OCI-LY7 (cell line): ENCODE data around the gene DZANK1. TPM values are rescaled to one million over a fixed set of nuclear protein-coding genes. Genes with fewer than 3 reads are reported as not detected.

Source experiments
- BruUV-seq: library from RNA; stranded (reverse); fragments of 400-500 nt; replicated peaks from 2 replicates; lab custom pipeline; 2021; lab: Mats Ljungman, UMichigan
- CTCF ChIA-PET: fragments of 300-600 bp; sonication (Branson Sonifier 250); formaldehyde crosslinking; loops from one replicate; lab custom pipeline; 2022; ENCODE audit warnings: antibody characterized with exemption; ENCODE audit not compliant: unreplicated experiment; lab: Charles Lee
- POLR2A ChIA-PET: fragments of 300-600 bp; sonication (Branson Sonifier 250); formaldehyde crosslinking; loops from one replicate; lab custom pipeline; 2022; ENCODE audit warnings: antibody characterized with exemption; lab: Charles Lee
- DNase-seq: peaks from one replicate; pipeline ENCODE4 v3.0.0-alpha.2; 2015; ENCODE audit warnings: low spot score
- H2AFZ ChIP-seq: fragments of 200-600 bp; sonication (generic), shearing (Covaris generic); 2 replicates; pipeline ENCODE4 v1.6.1; 2014; ENCODE audit warnings: mild to moderate bottlenecking, antibody characterized with exemption, low read length, moderate library complexity
- H3K27ac ChIP-seq: fragments of 200-600 bp; sonication (generic); 2 replicates; pipeline ENCODE4 v1.5.1; 2014; ENCODE audit warnings: mixed run types, low read depth, mild to moderate bottlenecking, moderate library complexity, low read length, inconsistent platforms; ENCODE audit not compliant: poor library complexity, severe bottlenecking
- H3K36me3 ChIP-seq: fragments of 200-600 bp; sonication (generic); 2 replicates; pipeline ENCODE4 v1.6.1; 2014; ENCODE audit warnings: mild to moderate bottlenecking, antibody characterized with exemption, low read length, moderate library complexity, mixed read lengths; ENCODE audit not compliant: insufficient read depth
- H3K4me1 ChIP-seq: fragments of 200-600 bp; sonication (generic); 2 replicates; pipeline ENCODE4 v1.5.1; 2014; ENCODE audit warnings: mild to moderate bottlenecking, low read length; ENCODE audit not compliant: insufficient read depth, poor library complexity, severe bottlenecking
- H3K4me2 ChIP-seq: fragments of 200-600 bp; sonication (generic); 2 replicates; pipeline ENCODE4 v1.6.1; 2014; ENCODE audit warnings: mild to moderate bottlenecking, low read length
- H3K4me3 ChIP-seq: fragments of 200-600 bp; sonication (generic); 2 replicates; pipeline ENCODE4 v1.5.1; 2014; ENCODE audit warnings: mild to moderate bottlenecking, low read depth, low read length; ENCODE audit not compliant: poor library complexity, severe bottlenecking
- H3K79me2 ChIP-seq: fragments of 200-600 bp; sonication (generic); 2 replicates; pipeline ENCODE4 v1.6.1; 2016; ENCODE audit warnings: low read depth, mild to moderate bottlenecking, low read length, moderate library complexity, mixed read lengths; ENCODE audit not compliant: insufficient read depth
- H3K9me2 ChIP-seq: fragments of 200-600 bp; sonication (generic); 2 replicates; pipeline ENCODE4 v1.6.1; 2016; ENCODE audit warnings: mild to moderate bottlenecking, low read length, mixed read lengths; ENCODE audit not compliant: insufficient read depth
- H3K9me3 ChIP-seq: fragments of 200-600 bp; sonication (generic); 2 replicates; pipeline ENCODE4 v1.6.1; 2014; ENCODE audit warnings: mild to moderate bottlenecking, mixed run types, low read length, mixed read lengths
- H4K20me1 ChIP-seq: fragments of 200-600 bp; sonication (generic); 2 replicates; pipeline ENCODE4 v1.6.1; 2014; ENCODE audit warnings: mild to moderate bottlenecking, antibody characterized with exemption, low read length, moderate library complexity, mixed read lengths; ENCODE audit not compliant: insufficient read depth
- EZH2phosphoT487 ChIP-seq: fragments of 200-600 bp; sonication (generic); IDR thresholded peaks from 2 replicates; pipeline ENCODE4 v1.6.1; 2018; ENCODE audit warnings: low read depth, borderline replicate concordance, mild to moderate bottlenecking, mixed run types, antibody characterized with exemption, low read length, moderate library complexity, mixed read lengths
- intact Hi-C: fragments of 100-400 bp; cut with micrococcal nuclease; formaldehyde crosslinking; loops from one replicate; pipeline ENCODE4 v1.10.0; 2022; ENCODE audit not compliant: unreplicated experiment
- total RNA-seq, 2 experiments: library from RNA; depleted of rRNA in 1 of 2; stranded (reverse); fragments of >200 nt in 1 of 2; shearing (Covaris generic) in 1 of 2; gene quantifications; 2 replicates each; pipeline ENCODE4 v1.2.3, GENCODE V29; 2014 to 2022
- TF ChIP-seq, protein P1 (sequence below): fragments of 200-600 bp; sonication (generic); conservative IDR thresholded peaks from 2 replicates; pipeline ENCODE4 v1.5.1; 2014; ENCODE audit warnings: mild to moderate bottlenecking, antibody characterized with exemption, low read length, moderate library complexity, mixed read lengths

DZANK1 gene
- total RNA-seq, 2 experiments from 2014 or later, result 7.9 to 18.0 TPM

DNA sequence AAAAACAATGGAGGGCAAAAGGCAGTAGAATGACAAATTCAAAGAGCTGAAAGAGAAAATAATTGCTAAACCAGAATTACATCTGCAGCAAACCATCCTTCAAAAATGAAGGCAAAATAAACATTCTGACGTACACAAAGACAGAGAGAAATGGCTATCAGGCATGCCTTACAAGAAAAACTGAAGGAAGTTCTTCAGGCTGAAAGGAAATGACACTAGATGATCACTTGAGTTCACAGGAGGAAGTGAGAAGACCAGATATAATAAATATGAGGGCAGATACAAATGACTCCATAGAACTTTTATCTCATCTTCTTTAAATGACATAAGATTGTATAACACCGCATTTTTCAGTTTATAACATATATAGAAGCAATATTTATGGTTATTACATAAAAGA lies 30.0 kb downstream of the DZANK1 start:
- Histone ChIP-seq H3K4me3 (no peak overlapping the region), H3K36me3 (no peaks in the 10 kb centered on the region), H3K9me3 (no peaks in the 10 kb centered on the region), H3K4me2 (peak overlapping the region; percentile 23), H4K20me1 (no peaks in the 10 kb centered on the region), H3K79me2 (no peaks in the 10 kb centered on the region), H3K27ac (no peak overlapping the region), H2AFZ (peak overlapping the region; percentile 38), H3K4me1 (peaks cover 4% of the 10 kb centered on the region), H3K9me2 (no peaks in the 10 kb centered on the region)
- DNase-seq, result peak; percentile 31
- ChIA-PET CTCF (no interaction called here), POLR2A (interaction anchor here (0.6 to 1.1 kb wide), 3 partner anchors 28 to 383 kb away, joined by 3 to 6 read pairs (median 4); no protein-coding TSS in a partner anchor)
- BruUV-seq, result no TSS peak
- TF ChIP-seq EZH2phosphoT487, result no peak
- TF ChIP-seq, protein P1, sequence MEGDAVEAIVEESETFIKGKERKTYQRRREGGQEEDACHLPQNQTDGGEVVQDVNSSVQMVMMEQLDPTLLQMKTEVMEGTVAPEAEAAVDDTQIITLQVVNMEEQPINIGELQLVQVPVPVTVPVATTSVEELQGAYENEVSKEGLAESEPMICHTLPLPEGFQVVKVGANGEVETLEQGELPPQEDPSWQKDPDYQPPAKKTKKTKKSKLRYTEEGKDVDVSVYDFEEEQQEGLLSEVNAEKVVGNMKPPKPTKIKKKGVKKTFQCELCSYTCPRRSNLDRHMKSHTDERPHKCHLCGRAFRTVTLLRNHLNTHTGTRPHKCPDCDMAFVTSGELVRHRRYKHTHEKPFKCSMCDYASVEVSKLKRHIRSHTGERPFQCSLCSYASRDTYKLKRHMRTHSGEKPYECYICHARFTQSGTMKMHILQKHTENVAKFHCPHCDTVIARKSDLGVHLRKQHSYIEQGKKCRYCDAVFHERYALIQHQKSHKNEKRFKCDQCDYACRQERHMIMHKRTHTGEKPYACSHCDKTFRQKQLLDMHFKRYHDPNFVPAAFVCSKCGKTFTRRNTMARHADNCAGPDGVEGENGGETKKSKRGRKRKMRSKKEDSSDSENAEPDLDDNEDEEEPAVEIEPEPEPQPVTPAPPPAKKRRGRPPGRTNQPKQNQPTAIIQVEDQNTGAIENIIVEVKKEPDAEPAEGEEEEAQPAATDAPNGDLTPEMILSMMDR, result no peak
- intact Hi-C loops, result no loop called here

- BruUV-seq, result no TSS peak
These were observed 35.6 kb downstream of the DZANK1 start for GRCh38 chr20:18431206-18431605.

More at GRCh38 chr20:18431206-18431605, 35.6 kb downstream of the DZANK1 start:
- Histone ChIP-seq H3K79me2 (no peaks in the 10 kb centered on the region), H3K4me1 (no peaks in the 10 kb centered on the region), H3K9me3 (no peaks in the 10 kb centered on the region), H3K36me3 (no peaks in the 10 kb centered on the region), H4K20me1 (no peaks in the 10 kb centered on the region), H3K27ac (no peak overlapping the region), H3K9me2 (no peaks in the 10 kb centered on the region), H3K4me3 (no peak overlapping the region), H3K4me2 (no peak overlapping the region), H2AFZ (no peak overlapping the region)
- POLR2A ChIA-PET, result no interaction called here
- TF ChIP-seq EZH2phosphoT487, result no peak
- TF ChIP-seq, protein P1, result no peak
- intact Hi-C loops, result no loop called here
- CTCF ChIA-PET, result no interaction called here
- DNase-seq, result no peak
